ENCODE results near the gene ABCA7. TPM values are rescaled to one million over a fixed set of nuclear protein-coding genes. Genes with fewer than 3 reads are reported as not detected.
A peak's percentile ranks its signal among the peaks of the same experiment; 100 is the strongest.

The ABCA7 gene
- total and polyA plus RNA-seq, 7 experiments from 2014 or later = 6.6 to 323 (median 126) TPM

GRCh38 chr19:1079566-1080111 lies 39.7 kb downstream of the ABCA7 start:
- Histone ChIP-seq H3K36me3 (ENCODE audit: control insufficient read depth in 2 of 3, insufficient read depth in 3 of 3, low read length in 3 of 3) (peaks cover 43 to 69% (median 48%) of the 10 kb centered on the region in 3 experiments), H3K9me3 (ENCODE audit: control insufficient read depth in 2 of 3, low read length in 3 of 3) (no peaks in the 10 kb centered on the region), H3K4me1 (ENCODE audit: control insufficient read depth in 2 of 2, insufficient read depth in 2 of 2, low read length in 2 of 2) (peaks cover 53 to 60% of the 10 kb centered on the region in 2 donors), H3K4me3 (ENCODE audit: low read length) (peak overlapping the region; percentile 60), H3K27me3 (ENCODE audit: control insufficient read depth in 2 of 2, insufficient read depth in 2 of 2, low read length in 2 of 2) (no peaks in the 10 kb centered on the region), H3K27ac (ENCODE audit: low read depth, low read length) (peak overlapping the region; percentile 92)
- ATAC-seq = no peak
- Mint-ChIP-seq H3K4me3 (peak overlapping the region; percentile 82 to 97 (median 91)), H3K36me3 (peaks cover 0 to 45% (median 20%) of the 10 kb centered on the region in 5 donors), H3K9me3 (peaks cover 0 to 11% (median 0%) of the 10 kb centered on the region in 11 donors), H3K27me3 (no peaks in the 10 kb centered on the region), H3K4me1 (peaks cover 21 to 56% (median 50%) of the 10 kb centered on the region in 7 donors), H3K27ac (peak overlapping the region; percentile 78 to 100 (median 91))
- CTCF ChIA-PET = interaction anchor here (1.6 to 8.7 kb wide), 3 partner anchors 11 to 21 kb away, joined by 3 to 68 read pairs (median 11); partner anchors contain the start of gene ARHGAP45
- peak in 5 of 9 donors; percentile 42 to 78 (median 47) for DNase-seq
- POLR2A ChIA-PET = interaction anchor here (0.6 to 38.6 kb wide), 8 partner anchors 7 to 439 kb away, joined by 3 to 2022 read pairs (median 74); partner anchors contain the start of genes ABCA7, ARHGAP45, CNN2 and GPX4
- intact Hi-C loops (cut with micrococcal nuclease) = loop anchor here in 1 of 2 donors (5.0 kb wide), 1 partner anchor 42 kb away; no protein-coding TSS in a partner anchor

GRCh38 chr19:1080360-1081161 lies 40.7 kb downstream of the ABCA7 start:
- no peaks in the 10 kb centered on the region for H3K9me3 ChIP-seq (ENCODE audit: control insufficient read depth in 2 of 3, low read length in 3 of 3)
- ChIA-PET POLR2A (interaction anchor here (0.6 to 38.6 kb wide), 8 partner anchors 8 to 439 kb away, joined by 3 to 2022 read pairs (median 74); partner anchors contain the start of genes ABCA7, ARHGAP45, CIRBP and CNN2), CTCF (interaction anchor here (2.4 to 8.7 kb wide), 2 partner anchors 10 to 14 kb away, joined by 11 to 68 read pairs; partner anchors contain the start of gene ARHGAP45)
- Mint-ChIP-seq H3K36me3 (peaks cover 5 to 50% (median 22%) of the 10 kb centered on the region in 5 donors), H3K27me3 (no peaks in the 10 kb centered on the region), H3K27ac (peak overlapping the region; percentile 23 to 100 (median 91)), H3K4me1 (peaks cover 28 to 62% (median 54%) of the 10 kb centered on the region in 7 donors), H3K9me3 (peaks cover 0 to 9% (median 0%) of the 10 kb centered on the region in 11 donors), H3K4me3 (peak overlapping the region; percentile 33 to 97 (median 90))
- no peak for ATAC-seq
- peaks cover 42 to 77% (median 42%) of the 10 kb centered on the region in 3 experiments for H3K36me3 ChIP-seq (ENCODE audit: control insufficient read depth in 2 of 3, insufficient read depth in 3 of 3, low read length in 3 of 3)
- H3K27me3 ChIP-seq (ENCODE audit: control insufficient read depth in 2 of 2, insufficient read depth in 2 of 2, low read length in 2 of 2) = no peaks in the 10 kb centered on the region
- peaks cover 46 to 52% of the 10 kb centered on the region in 2 donors for H3K4me1 ChIP-seq (ENCODE audit: control insufficient read depth in 2 of 2, insufficient read depth in 2 of 2, low read length in 2 of 2)
- peak overlapping the region; percentile 92 for H3K27ac ChIP-seq (ENCODE audit: low read depth, low read length)
- H3K4me3 ChIP-seq (ENCODE audit: low read length) = no peak overlapping the region
- peak in 1 of 9 donors; percentile 9 for DNase-seq
- intact Hi-C loops (cut with micrococcal nuclease) = no loop called here

- Histone ChIP-seq H3K4me3 (ENCODE audit: low read length) (no peak overlapping the region), H3K4me1 (ENCODE audit: control insufficient read depth in 2 of 2, insufficient read depth in 2 of 2, low read length in 2 of 2) (peaks cover 41 to 44% of the 10 kb centered on the region in 2 donors), H3K36me3 (ENCODE audit: control insufficient read depth in 2 of 3, insufficient read depth in 3 of 3, low read length in 3 of 3) (peaks cover 39 to 78% (median 42%) of the 10 kb centered on the region in 3 experiments), H3K9me3 (ENCODE audit: control insufficient read depth in 2 of 3, low read length in 3 of 3) (no peaks in the 10 kb centered on the region), H3K27me3 (ENCODE audit: control insufficient read depth in 2 of 2, insufficient read depth in 2 of 2, low read length in 2 of 2) (no peaks in the 10 kb centered on the region), H3K27ac (ENCODE audit: low read depth, low read length) (peak overlapping the region; percentile 92)
- ATAC-seq (no peak), DNase-seq (no peak)
- peaks cover 0 to 11% (median 0%) of the 10 kb centered on the region in 11 donors for H3K9me3 Mint-ChIP-seq
- peak overlapping the region; percentile 65 to 100 (median 90) for H3K27ac Mint-ChIP-seq
- intact Hi-C loops (cut with micrococcal nuclease) = loop anchor here in 1 of 2 donors (1.0 kb wide), 1 partner anchor 14 kb away; the partner anchor contains the start of gene ARHGAP45
- peak overlapping the region in 9 of 10 donors; percentile 55 to 97 (median 82) for H3K4me3 Mint-ChIP-seq
- CTCF ChIA-PET = interaction anchor here (0.9 to 8.7 kb wide), 3 partner anchors 9 to 15 kb away, joined by 3 to 68 read pairs (median 11); partner anchors contain the start of gene ARHGAP45
- peaks cover 5 to 45% (median 15%) of the 10 kb centered on the region in 5 donors for H3K36me3 Mint-ChIP-seq
- H3K4me1 Mint-ChIP-seq = peaks cover 22 to 59% (median 51%) of the 10 kb centered on the region in 7 donors
- no peaks in the 10 kb centered on the region for H3K27me3 Mint-ChIP-seq
- POLR2A ChIA-PET = interaction anchor here (0.6 to 38.6 kb wide), 6 partner anchors 9 to 168 kb away, joined by 3 to 2022 read pairs (median 320); partner anchors contain the start of genes ABCA7, ARHGAP45, CNN2 and GPX4
These were observed 41.6 kb downstream of the ABCA7 start for GRCh38 chr19:1081301-1082164.

- CTCF ChIA-PET = interaction anchor here (0.9 to 8.7 kb wide), 3 partner anchors 12 to 52 kb away, joined by 3 to 68 read pairs (median 3); partner anchors contain the start of gene ARHGAP45
- Histone ChIP-seq H3K9me3 (ENCODE audit: control insufficient read depth in 2 of 3, low read length in 3 of 3) (no peaks in the 10 kb centered on the region), H3K36me3 (ENCODE audit: control insufficient read depth in 2 of 3, insufficient read depth in 3 of 3, low read length in 3 of 3) (peaks cover 41 to 83% (median 42%) of the 10 kb centered on the region in 3 experiments), H3K27me3 (ENCODE audit: control insufficient read depth in 2 of 2, insufficient read depth in 2 of 2, low read length in 2 of 2) (no peaks in the 10 kb centered on the region), H3K4me1 (ENCODE audit: control insufficient read depth in 2 of 2, insufficient read depth in 2 of 2, low read length in 2 of 2) (peaks cover 40 to 43% of the 10 kb centered on the region in 2 donors), H3K4me3 (ENCODE audit: low read length) (no peak overlapping the region), H3K27ac (ENCODE audit: low read depth, low read length) (peak overlapping the region; percentile 66)
- Mint-ChIP-seq H3K36me3 (peaks cover 5 to 41% (median 14%) of the 10 kb centered on the region in 5 donors), H3K27me3 (no peaks in the 10 kb centered on the region), H3K4me1 (peaks cover 17 to 59% (median 46%) of the 10 kb centered on the region in 7 donors), H3K4me3 (peak overlapping the region in 9 of 10 donors; percentile 34 to 97 (median 75)), H3K27ac (peak overlapping the region in 8 of 9 donors; percentile 54 to 100 (median 90)), H3K9me3 (peaks cover 0 to 11% (median 0%) of the 10 kb centered on the region in 11 donors)
- peak; percentile 92 for ATAC-seq
- intact Hi-C loops (cut with micrococcal nuclease) = loop anchor here in 1 of 2 donors (1.0 kb wide), 1 partner anchor 15 kb away; the partner anchor contains the start of gene ARHGAP45
- DNase-seq = peak; percentile 66 to 93 (median 85)
- POLR2A ChIA-PET = interaction anchor here (0.6 to 38.6 kb wide), 7 partner anchors 8 to 320 kb away, joined by 3 to 2022 read pairs (median 144); partner anchors contain the start of genes ABCA7, ARHGAP45, CNN2 and GPX4
These were observed 42.4 kb downstream of the ABCA7 start for GRCh38 chr19:1082165-1082927.
